ENCODE results near the gene SRP72. TPM values are rescaled to one million over a fixed set of nuclear protein-coding genes. Genes with fewer than 3 reads are reported as not detected.

Gene SRP72
- total and polyA plus RNA-seq, 3 experiments from 2014 or later: 175 to 197 (median 190) TPM

- Mint-ChIP-seq H3K27ac (no peak overlapping the region), H3K27me3 (peaks cover 0 to 2% of the 10 kb centered on the region in 2 donors), H3K4me3 (no peak overlapping the region), H3K4me1 (peaks cover 12 to 39% (median 27%) of the 10 kb centered on the region in 3 donors), H3K9me3 (peaks cover 0 to 4% (median 0%) of the 10 kb centered on the region in 5 donors), H3K36me3 (peaks cover 0 to 5% (median 2%) of the 10 kb centered on the region in 3 donors)
- POLR2A ChIA-PET: interaction anchor here (0.6 kb wide), 1 partner anchor 420 kb away, joined by 4 read pairs; no protein-coding TSS in a partner anchor
- CTCF ChIA-PET: interaction anchor here (1.4 to 2.2 kb wide), 3 partner anchors 370 to 481 kb away, joined by 3 to 6 read pairs (median 5); partner anchors contain the start of gene CEP135
- H3K4me1 ChIP-seq (ENCODE audit: insufficient read depth, low read length): peaks cover 14% of the 10 kb centered on the region
- no peaks in the 10 kb centered on the region for H3K9me3 ChIP-seq (ENCODE audit: low read length)
- no peak overlapping the region for H3K4me3 ChIP-seq (ENCODE audit: low read length)
- H3K27ac ChIP-seq (ENCODE audit: low read depth, low read length): no peak overlapping the region
- H3K27me3 ChIP-seq (ENCODE audit: insufficient read depth, low read length, poor library complexity, severe bottlenecking): no peaks in the 10 kb centered on the region
- H3K36me3 ChIP-seq (ENCODE audit: insufficient read depth, low read length): no peaks in the 10 kb centered on the region
- DNase-seq: no peak
Observed at GRCh38 chr4:56430203-56430602, 37.2 kb upstream of the SRP72 start.

GRCh38 chr4:56433280-56433679 lies 34.1 kb upstream of the SRP72 start:
- POLR2A ChIA-PET: interaction anchor here (0.7 kb wide), 1 partner anchor 334 kb away, joined by 5 read pairs; no protein-coding TSS in a partner anchor
- H3K9me3 Mint-ChIP-seq: no peaks in the 10 kb centered on the region
- Histone ChIP-seq H3K27ac (ENCODE audit: low read depth, low read length) (peak overlapping the region; percentile 63), H3K9me3 (ENCODE audit: low read length) (no peaks in the 10 kb centered on the region), H3K4me1 (ENCODE audit: insufficient read depth, low read length) (peaks cover 22% of the 10 kb centered on the region), H3K4me3 (ENCODE audit: low read length) (no peak overlapping the region), H3K36me3 (ENCODE audit: insufficient read depth, low read length) (no peaks in the 10 kb centered on the region), H3K27me3 (ENCODE audit: insufficient read depth, low read length, poor library complexity, severe bottlenecking) (no peaks in the 10 kb centered on the region)
- peaks cover 25 to 52% (median 44%) of the 10 kb centered on the region in 3 donors for H3K4me1 Mint-ChIP-seq
- peaks cover 0 to 2% of the 10 kb centered on the region in 2 donors for H3K27me3 Mint-ChIP-seq
- H3K4me3 Mint-ChIP-seq: peak overlapping the region; percentile 12 to 91 (median 44)
- H3K27ac Mint-ChIP-seq: peak overlapping the region in 1 of 8 donors; percentile 75
- H3K36me3 Mint-ChIP-seq: peaks cover 0 to 15% (median 0%) of the 10 kb centered on the region in 3 donors
- no peak for DNase-seq
- CTCF ChIA-PET: interaction anchor here (4.7 kb wide), 1 partner anchor 9 kb away, joined by 31 read pairs; no protein-coding TSS in a partner anchor

GRCh38 chr4:56434599-56435139 lies 32.7 kb upstream of the SRP72 start:
- DNase-seq: peak in 2 of 5 donors; percentile 2 to 17
- no peaks in the 10 kb centered on the region for H3K9me3 ChIP-seq (ENCODE audit: low read length)
- CTCF ChIA-PET: interaction anchor here (1.2 to 4.7 kb wide), 8 partner anchors 10 to 486 kb away, joined by 3 to 31 read pairs (median 9); partner anchors contain the start of genes AASDH, CEP135 and REST
- peak overlapping the region; percentile 87 to 96 (median 90) for H3K4me3 Mint-ChIP-seq
- H3K27me3 Mint-ChIP-seq: peaks cover 0 to 3% of the 10 kb centered on the region in 2 donors
- peak overlapping the region; percentile 95 for H3K4me3 ChIP-seq (ENCODE audit: low read length)
- peak overlapping the region; percentile 41 to 97 (median 89) for H3K27ac Mint-ChIP-seq
- peaks cover 28 to 50% (median 49%) of the 10 kb centered on the region in 3 donors for H3K4me1 Mint-ChIP-seq
- H3K27me3 ChIP-seq (ENCODE audit: insufficient read depth, low read length, poor library complexity, severe bottlenecking): no peaks in the 10 kb centered on the region
- H3K36me3 ChIP-seq (ENCODE audit: insufficient read depth, low read length): no peaks in the 10 kb centered on the region
- no peaks in the 10 kb centered on the region for H3K9me3 Mint-ChIP-seq
- H3K36me3 Mint-ChIP-seq: peaks cover 0 to 15% (median 0%) of the 10 kb centered on the region in 3 donors
- peak overlapping the region; percentile 83 for H3K27ac ChIP-seq (ENCODE audit: low read depth, low read length)
- POLR2A ChIA-PET: interaction anchor here (0.7 to 4.9 kb wide), 7 partner anchors 9 to 891 kb away, joined by 3 to 57 read pairs (median 6); partner anchors contain the start of genes AASDH, NOA1, POLR2B and SRP72
- peaks cover 22% of the 10 kb centered on the region for H3K4me1 ChIP-seq (ENCODE audit: insufficient read depth, low read length)

- peaks cover 22% of the 10 kb centered on the region for H3K4me1 ChIP-seq (ENCODE audit: insufficient read depth, low read length)
- H3K36me3 Mint-ChIP-seq: peaks cover 0 to 15% (median 0%) of the 10 kb centered on the region in 3 donors
- H3K27me3 Mint-ChIP-seq: peaks cover 0 to 3% of the 10 kb centered on the region in 2 donors
- peak within 1 kb of the TSS; percentile 95 for H3K4me3 ChIP-seq (ENCODE audit: low read length)
- H3K4me1 Mint-ChIP-seq: peaks cover 31 to 55% (median 54%) of the 10 kb centered on the region in 3 donors
- H3K4me3 Mint-ChIP-seq: peak within 1 kb of the TSS; percentile 87 to 96 (median 90)
- H3K36me3 ChIP-seq (ENCODE audit: insufficient read depth, low read length): no peaks in the 10 kb centered on the region
- ChIA-PET POLR2A (interaction anchor here (0.7 to 4.9 kb wide), 12 partner anchors 8 to 890 kb away, joined by 3 to 57 read pairs (median 8); partner anchors contain the start of genes AASDH, CEP135, NOA1 and POLR2B), CTCF (interaction anchor here (0.8 to 4.7 kb wide), 20 partner anchors 11 to 543 kb away, joined by 3 to 31 read pairs (median 6); partner anchors contain the start of genes AASDH, CEP135, NOA1 and POLR2B)
- no peaks in the 10 kb centered on the region for H3K27me3 ChIP-seq (ENCODE audit: insufficient read depth, low read length, poor library complexity, severe bottlenecking)
- peak; percentile 98 to 99 (median 99) for DNase-seq
- no peaks in the 10 kb centered on the region for H3K9me3 Mint-ChIP-seq
- peak within 1 kb of the TSS; percentile 76 to 99 (median 94) for H3K27ac Mint-ChIP-seq
- peak within 1 kb of the TSS; percentile 83 for H3K27ac ChIP-seq (ENCODE audit: low read depth, low read length)
- H3K9me3 ChIP-seq (ENCODE audit: low read length): no peaks in the 10 kb centered on the region
Observed at GRCh38 chr4:56435140-56435926, 32.1 kb upstream of the SRP72 start, which contains the start of gene PPAT. Gene PPAT, minus strand, starts transcription at chr4:56435615. Its CDS starts 138 bp downstream, at chr4:56435477.

GRCh38 chr4:56438766-56439165 lies 28.7 kb upstream of the SRP72 start:
- Histone ChIP-seq H3K27me3 (ENCODE audit: insufficient read depth, low read length, poor library complexity, severe bottlenecking) (no peaks in the 10 kb centered on the region), H3K27ac (ENCODE audit: low read depth, low read length) (no peak overlapping the region), H3K36me3 (ENCODE audit: insufficient read depth, low read length) (no peaks in the 10 kb centered on the region), H3K4me1 (ENCODE audit: insufficient read depth, low read length) (peaks cover 16% of the 10 kb centered on the region), H3K4me3 (ENCODE audit: low read length) (no peak overlapping the region), H3K9me3 (ENCODE audit: low read length) (no peaks in the 10 kb centered on the region)
- ChIA-PET POLR2A (no interaction called here), CTCF (no interaction called here)
- Mint-ChIP-seq H3K27me3 (peaks cover 0 to 1% of the 10 kb centered on the region in 2 donors), H3K4me1 (peaks cover 33 to 54% (median 49%) of the 10 kb centered on the region in 3 donors), H3K36me3 (peaks cover 0 to 31% (median 8%) of the 10 kb centered on the region in 3 donors), H3K4me3 (peak overlapping the region in 1 of 7 donors; percentile 24), H3K27ac (no peak overlapping the region), H3K9me3 (no peaks in the 10 kb centered on the region)
- DNase-seq: no peak

- Histone ChIP-seq H3K4me1 (ENCODE audit: insufficient read depth, low read length) (peaks cover 8% of the 10 kb centered on the region), H3K36me3 (ENCODE audit: insufficient read depth, low read length) (no peaks in the 10 kb centered on the region), H3K27me3 (ENCODE audit: insufficient read depth, low read length, poor library complexity, severe bottlenecking) (no peaks in the 10 kb centered on the region), H3K4me3 (ENCODE audit: low read length) (no peak overlapping the region), H3K27ac (ENCODE audit: low read depth, low read length) (no peak overlapping the region), H3K9me3 (ENCODE audit: low read length) (no peaks in the 10 kb centered on the region)
- no peak overlapping the region for H3K27ac Mint-ChIP-seq
- ChIA-PET CTCF (no interaction called here), POLR2A (no interaction called here)
- peaks cover 21 to 43% (median 36%) of the 10 kb centered on the region in 3 donors for H3K4me1 Mint-ChIP-seq
- peaks cover 0 to 27% (median 9%) of the 10 kb centered on the region in 3 donors for H3K36me3 Mint-ChIP-seq
- peaks cover 0 to 1% of the 10 kb centered on the region in 2 donors for H3K27me3 Mint-ChIP-seq
- no peak overlapping the region for H3K4me3 Mint-ChIP-seq
- no peaks in the 10 kb centered on the region for H3K9me3 Mint-ChIP-seq
- DNase-seq: no peak
Observed at GRCh38 chr4:56440983-56441382, 26.4 kb upstream of the SRP72 start.

- H3K4me3 Mint-ChIP-seq: no peak overlapping the region
- DNase-seq: no peak
- no peaks in the 10 kb centered on the region for H3K27me3 Mint-ChIP-seq
- Histone ChIP-seq H3K36me3 (ENCODE audit: insufficient read depth, low read length) (peaks cover 4% of the 10 kb centered on the region), H3K4me1 (ENCODE audit: insufficient read depth, low read length) (no peaks in the 10 kb centered on the region), H3K27ac (ENCODE audit: low read depth, low read length) (no peak overlapping the region), H3K27me3 (ENCODE audit: insufficient read depth, low read length, poor library complexity, severe bottlenecking) (no peaks in the 10 kb centered on the region), H3K4me3 (ENCODE audit: low read length) (no peak overlapping the region), H3K9me3 (ENCODE audit: low read length) (no peaks in the 10 kb centered on the region)
- no peak overlapping the region for H3K27ac Mint-ChIP-seq
- CTCF ChIA-PET: no interaction called here
- peaks cover 9 to 38% (median 21%) of the 10 kb centered on the region in 3 donors for H3K36me3 Mint-ChIP-seq
- no peaks in the 10 kb centered on the region for H3K9me3 Mint-ChIP-seq
- peaks cover 7 to 28% (median 14%) of the 10 kb centered on the region in 3 donors for H3K4me1 Mint-ChIP-seq
- POLR2A ChIA-PET: no interaction called here
Observed at GRCh38 chr4:56444719-56445118, 22.7 kb upstream of the SRP72 start.

Measured in CD8-positive, alpha-beta memory T cell (primary cell).